ENCODE data around the gene TMEM101.

TMEM101 gene

GRCh38 chr17:44004761-44005526 lies 9.8 kb downstream of the TMEM101 start:
- DNase-seq (ENCODE audit: low read depth), result no peak
- TF ChIP-seq CTCF (IDR thresholded peaks at IDR 0.05; ENCODE audit: control insufficient read depth, extremely low read depth, insufficient read depth), result no peak
- H3K4me3 ChIP-seq (ENCODE audit: low read depth, low read length), result no peak overlapping the region

- DNase-seq (ENCODE audit: low read depth), result no peak
- no peak for TF ChIP-seq CTCF (IDR thresholded peaks at IDR 0.05; ENCODE audit: control insufficient read depth, extremely low read depth, insufficient read depth)
- no peak within 1 kb of the TSS for H3K4me3 ChIP-seq (ENCODE audit: low read depth, low read length)
Observed at GRCh38 chr17:44004077-44004760, 10.5 kb downstream of the TMEM101 start, which contains the start of gene NAGS. TSS of gene NAGS (plus strand) at chr17:44004622. CDS start at chr17:44004664, 42 bp downstream.

GRCh38 chr17:44002141-44002848 lies 12.5 kb downstream of the TMEM101 start:
- H3K4me3 ChIP-seq (ENCODE audit: low read depth, low read length), result no peak overlapping the region
- TF ChIP-seq CTCF (IDR thresholded peaks at IDR 0.05; ENCODE audit: control insufficient read depth, extremely low read depth, insufficient read depth), result no peak
- DNase-seq (ENCODE audit: low read depth), result no peak

GRCh38 chr17:44001461-44001920 lies 13.3 kb downstream of the TMEM101 start:
- no peak for TF ChIP-seq CTCF (IDR thresholded peaks at IDR 0.05; ENCODE audit: control insufficient read depth, extremely low read depth, insufficient read depth)
- no peak overlapping the region for H3K4me3 ChIP-seq (ENCODE audit: low read depth, low read length)
- DNase-seq (ENCODE audit: low read depth), result no peak

- no peak for DNase-seq (ENCODE audit: low read depth)
- no peak overlapping the region for H3K4me3 ChIP-seq (ENCODE audit: low read depth, low read length)
- no peak for TF ChIP-seq CTCF (IDR thresholded peaks at IDR 0.05; ENCODE audit: control insufficient read depth, extremely low read depth, insufficient read depth)
Observed at GRCh38 chr17:44000871-44001460, 13.8 kb downstream of the TMEM101 start.

- no peak for TF ChIP-seq CTCF (IDR thresholded peaks at IDR 0.05; ENCODE audit: control insufficient read depth, extremely low read depth, insufficient read depth)
- no peak for DNase-seq (ENCODE audit: low read depth)
Observed at GRCh38 chr17:44000141-44000860, 14.5 kb downstream of the TMEM101 start.

More at GRCh38 chr17:44000141-44000860, 14.5 kb downstream of the TMEM101 start:
- H3K4me3 ChIP-seq (ENCODE audit: low read depth, low read length), result no peak overlapping the region
